Mesendoderm (in vitro differentiated cells): ENCODE measurements around the gene DPCD.

ENCODE experiments used
- DNase-seq: peaks from one replicate; pipeline ENCODE4 v3.0.0; 2013
- H2AK5ac ChIP-seq: 2 replicates; pipeline ENCODE4 v1.6.1; 2013; ENCODE audit warnings: low read length, inconsistent platforms
- H2BK120ac ChIP-seq: 2 replicates; pipeline ENCODE4 v1.6.1; 2013; ENCODE audit warnings: low read depth, mild to moderate bottlenecking, low read length, moderate library complexity, mixed read lengths
- H2BK15ac ChIP-seq: replicated peaks from 2 replicates; pipeline ENCODE4 v1.6.1; 2013; ENCODE audit warnings: low read depth, mild to moderate bottlenecking, moderate library complexity
- H2BK5ac ChIP-seq: 2 replicates; pipeline ENCODE4 v1.6.1; 2013; ENCODE audit warnings: low read length, inconsistent platforms
- H3K18ac ChIP-seq: 2 replicates; pipeline ENCODE4 v1.6.1; 2013; ENCODE audit warnings: mild to moderate bottlenecking, low read length, mixed read lengths
- H3K23ac ChIP-seq: one replicate; pipeline ENCODE4 v1.6.1; 2013; ENCODE audit warnings: low read length
- H3K27ac ChIP-seq: 2 replicates; pipeline ENCODE4 v1.5.1; 2013; ENCODE audit warnings: low read depth, mild to moderate bottlenecking, inconsistent platforms, low read length, moderate library complexity
- H3K27me3 ChIP-seq: 2 replicates; pipeline ENCODE4 v1.6.1; 2013; ENCODE audit warnings: low read length, control low read depth, mild to moderate bottlenecking, inconsistent platforms; ENCODE audit not compliant: insufficient read depth, poor library complexity
- H3K36me3 ChIP-seq: 2 replicates; pipeline ENCODE4 v1.6.1; 2013; ENCODE audit warnings: low read length, inconsistent platforms; ENCODE audit not compliant: control insufficient read depth, insufficient read depth
- H3K4ac ChIP-seq: one replicate; pipeline ENCODE4 v1.6.1; 2013; ENCODE audit warnings: low read depth, mild to moderate bottlenecking, low read length, moderate library complexity
- H3K4me1 ChIP-seq: 2 replicates; pipeline ENCODE4 v1.6.1; 2013; ENCODE audit warnings: low read depth, low read length, inconsistent platforms; ENCODE audit not compliant: control insufficient read depth
- H3K4me2 ChIP-seq: 2 replicates; pipeline ENCODE4 v1.6.1; 2013; ENCODE audit warnings: low read length
- H3K4me3 ChIP-seq: 2 replicates; pipeline ENCODE4 v1.5.1; 2013; ENCODE audit warnings: mild to moderate bottlenecking, low read length
- H3K56ac ChIP-seq: one replicate; pipeline ENCODE4 v1.6.1; 2013; ENCODE audit warnings: low read length
- H3K79me1 ChIP-seq: 2 replicates; pipeline ENCODE4 v1.6.1; 2013; ENCODE audit warnings: low read length, inconsistent platforms
- H3K79me2 ChIP-seq: 2 replicates; pipeline ENCODE4 v1.6.1; 2013; ENCODE audit warnings: mild to moderate bottlenecking, low read length; ENCODE audit not compliant: control insufficient read depth, insufficient read depth
- H3K9ac ChIP-seq: 2 replicates; pipeline ENCODE4 v1.6.1; 2013; ENCODE audit warnings: low read length, inconsistent platforms
- H4K5ac ChIP-seq: one replicate; pipeline ENCODE4 v1.6.1; 2013; ENCODE audit warnings: low read length
- H4K8ac ChIP-seq: one replicate; pipeline ENCODE4 v1.6.1; 2013; ENCODE audit warnings: low read depth, mild to moderate bottlenecking, control low read depth, low read length, moderate library complexity
- WGBS: extraction: QIAGEN DNeasy Blood & Tissue Kit; methylation state at CpG from one replicate; pipeline ENCODE4 v1.1.7; 2013; ENCODE audit warnings: low lambda C conversion rate, missing lambda C conversion rate; ENCODE audit not compliant: insufficient coverage; ENCODE audit errors: extremely low coverage; 5-methylcytosine and 5-hydroxymethylcytosine counted together

DPCD gene

GRCh38 chr10:101616415-101617101 is 28.4 kb downstream of the DPCD start:
- H3K36me3 ChIP-seq, result no peaks in the 10 kb centered on the region
- WGBS, result no CpG with 5 or more reads among the region's 9 CpGs
- H3K56ac ChIP-seq, result peak overlapping the region; percentile 37
- no peak overlapping the region for H3K9ac ChIP-seq
- no peak overlapping the region for H3K4me3 ChIP-seq
- no peak overlapping the region for H3K4me2 ChIP-seq
- no peak overlapping the region for H3K4ac ChIP-seq
- no peak overlapping the region for H2AK5ac ChIP-seq
- H2BK120ac ChIP-seq, result no peak overlapping the region
- H3K79me2 ChIP-seq, result no peaks in the 10 kb centered on the region
- no peak overlapping the region for H4K8ac ChIP-seq
- H2BK15ac ChIP-seq, result no peak overlapping the region
- no peaks in the 10 kb centered on the region for H3K79me1 ChIP-seq
- peak overlapping the region; percentile 34 for H3K27ac ChIP-seq
- H3K27me3 ChIP-seq, result no peaks in the 10 kb centered on the region
- DNase-seq, result peak; percentile 72
- no peak overlapping the region for H4K5ac ChIP-seq
- H3K23ac ChIP-seq, result no peak overlapping the region
- peaks cover 10% of the 10 kb centered on the region for H3K4me1 ChIP-seq
- H3K18ac ChIP-seq, result no peak overlapping the region
- H2BK5ac ChIP-seq, result no peak overlapping the region

DNA sequence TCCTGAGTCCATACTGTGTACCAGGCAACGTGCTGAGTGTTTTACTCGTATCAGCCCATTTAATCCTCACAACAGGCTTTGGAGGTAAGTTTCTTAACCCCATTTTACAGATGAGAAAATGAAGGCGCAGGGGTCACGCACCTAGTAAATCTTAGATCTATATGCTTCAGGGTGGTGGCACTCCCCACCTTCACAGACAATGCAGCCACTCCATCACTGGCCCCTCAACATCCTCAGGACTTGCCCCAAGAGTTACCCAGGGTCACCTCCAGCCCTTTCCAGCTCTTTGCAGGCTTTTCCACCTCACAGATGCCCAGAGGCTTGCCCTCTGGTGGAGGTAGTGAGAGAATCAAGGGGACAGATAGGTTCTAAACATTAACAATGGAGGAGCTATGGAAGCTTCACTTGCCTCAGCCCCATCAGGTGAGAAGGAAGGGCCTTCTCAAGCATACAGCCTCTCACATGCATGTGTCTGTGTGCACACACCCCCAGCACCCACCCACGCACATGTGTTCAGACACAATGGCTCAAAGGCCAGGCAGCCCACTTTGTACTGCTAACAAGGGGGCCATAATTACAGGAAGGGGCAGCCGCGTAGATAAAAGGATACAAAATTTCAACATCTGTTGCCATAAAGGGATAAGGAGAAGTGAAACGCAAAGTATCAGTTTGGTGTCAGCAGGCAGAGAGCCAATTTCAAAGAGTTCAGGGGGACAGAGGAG is 29.1 kb downstream of the DPCD start:
- H3K4me3 ChIP-seq, result no peak overlapping the region
- no peak overlapping the region for H3K4ac ChIP-seq
- H2BK120ac ChIP-seq, result no peak overlapping the region
- no peaks in the 10 kb centered on the region for H3K27me3 ChIP-seq
- H3K18ac ChIP-seq, result no peak overlapping the region
- H3K79me2 ChIP-seq, result no peaks in the 10 kb centered on the region
- peak overlapping the region; percentile 37 for H3K56ac ChIP-seq
- no CpG with 5 or more reads among the region's 8 CpGs for WGBS
- no peak overlapping the region for H3K27ac ChIP-seq
- peaks cover 10% of the 10 kb centered on the region for H3K4me1 ChIP-seq
- H3K4me2 ChIP-seq, result no peak overlapping the region
- H2AK5ac ChIP-seq, result no peak overlapping the region
- H4K5ac ChIP-seq, result no peak overlapping the region
- no peaks in the 10 kb centered on the region for H3K79me1 ChIP-seq
- H2BK5ac ChIP-seq, result no peak overlapping the region
- H3K9ac ChIP-seq, result no peak overlapping the region
- no peaks in the 10 kb centered on the region for H3K36me3 ChIP-seq
- H3K23ac ChIP-seq, result no peak overlapping the region
- peak; percentile 66 for DNase-seq
- H4K8ac ChIP-seq, result no peak overlapping the region
- no peak overlapping the region for H2BK15ac ChIP-seq

DNA sequence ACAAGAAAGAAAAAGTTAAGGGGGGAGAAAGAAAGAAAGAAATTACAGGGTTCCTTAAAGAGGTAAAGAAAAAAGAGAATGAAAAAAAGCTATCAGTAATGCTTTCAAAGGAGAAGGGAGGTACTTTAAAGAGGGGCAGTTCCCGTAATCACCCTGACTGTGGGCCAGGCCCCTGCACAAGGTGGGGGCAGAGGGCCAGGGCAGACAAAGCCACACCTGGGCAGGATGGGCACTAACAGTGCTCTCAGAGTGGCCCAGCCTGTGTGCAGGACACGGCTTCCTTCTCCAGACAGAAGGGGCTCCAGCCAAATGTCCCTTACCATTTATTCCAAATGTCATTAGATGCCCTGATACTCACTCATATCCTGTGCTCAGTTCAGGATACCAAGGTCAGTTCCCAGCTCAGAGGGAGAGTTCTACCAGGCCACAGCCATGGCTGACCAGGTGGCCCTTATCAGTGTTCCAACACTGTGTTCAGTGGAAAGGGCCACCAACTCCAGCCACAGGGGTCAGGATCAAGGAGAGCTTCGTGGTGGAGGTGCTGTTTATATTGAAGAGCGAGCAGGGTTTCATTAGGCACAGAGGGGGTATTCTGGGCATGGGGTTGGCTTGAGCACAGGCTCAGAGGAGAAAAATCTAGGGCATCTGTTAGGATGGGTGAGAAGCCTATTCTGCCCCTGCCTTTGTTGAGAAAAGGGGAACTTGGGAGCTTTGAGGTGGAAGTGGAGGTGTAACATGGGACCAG is 29.9 kb downstream of the DPCD start:
- no peak overlapping the region for H3K4me3 ChIP-seq
- no peak overlapping the region for H3K56ac ChIP-seq
- H2BK120ac ChIP-seq, result no peak overlapping the region
- no peaks in the 10 kb centered on the region for H3K79me2 ChIP-seq
- H3K27ac ChIP-seq, result no peak overlapping the region
- no peak overlapping the region for H2AK5ac ChIP-seq
- WGBS, result no CpG with 5 or more reads among the region's 4 CpGs
- H3K4ac ChIP-seq, result no peak overlapping the region
- no peak overlapping the region for H3K9ac ChIP-seq
- no peak overlapping the region for H3K23ac ChIP-seq
- no peaks in the 10 kb centered on the region for H3K27me3 ChIP-seq
- H4K5ac ChIP-seq, result no peak overlapping the region
- no peak overlapping the region for H3K18ac ChIP-seq
- no peak overlapping the region for H2BK15ac ChIP-seq
- no peak overlapping the region for H2BK5ac ChIP-seq
- H4K8ac ChIP-seq, result no peak overlapping the region
- H3K36me3 ChIP-seq, result no peaks in the 10 kb centered on the region
- peaks cover 10% of the 10 kb centered on the region for H3K4me1 ChIP-seq
- DNase-seq, result no peak
- no peaks in the 10 kb centered on the region for H3K79me1 ChIP-seq
- H3K4me2 ChIP-seq, result no peak overlapping the region

DNA sequence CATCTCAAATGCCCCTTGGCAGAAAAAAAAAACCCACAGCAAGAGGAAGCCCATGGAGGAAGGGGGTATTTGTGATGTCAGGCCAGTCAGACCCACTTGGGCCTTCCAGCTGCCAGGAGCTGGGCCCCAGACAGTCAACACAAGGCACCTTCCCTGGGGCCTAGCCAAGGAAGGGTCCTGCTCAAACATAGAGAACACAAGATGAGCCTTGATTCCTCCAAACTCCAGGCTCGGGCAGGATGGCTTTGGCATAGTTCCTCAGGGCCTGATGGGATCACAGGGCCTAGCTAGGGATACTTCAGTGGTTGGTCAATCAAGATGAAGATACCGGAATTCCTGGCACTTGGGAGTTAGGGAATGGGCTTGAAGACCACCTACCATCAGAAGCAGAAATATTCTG is 30.8 kb downstream of the DPCD start:
- no peak overlapping the region for H2BK5ac ChIP-seq
- no peak overlapping the region for H3K27ac ChIP-seq
- no peak overlapping the region for H3K4me3 ChIP-seq
- no peak overlapping the region for H3K4ac ChIP-seq
- H3K36me3 ChIP-seq, result no peaks in the 10 kb centered on the region
- H3K9ac ChIP-seq, result no peak overlapping the region
- H4K8ac ChIP-seq, result no peak overlapping the region
- no peak overlapping the region for H3K18ac ChIP-seq
- no peak overlapping the region for H4K5ac ChIP-seq
- H3K23ac ChIP-seq, result no peak overlapping the region
- no peak for DNase-seq
- H2AK5ac ChIP-seq, result no peak overlapping the region
- no CpG with 5 or more reads among the region's 2 CpGs for WGBS
- no peak overlapping the region for H2BK120ac ChIP-seq
- H3K56ac ChIP-seq, result no peak overlapping the region
- H3K4me1 ChIP-seq, result peaks cover 10% of the 10 kb centered on the region
- H3K79me2 ChIP-seq, result no peaks in the 10 kb centered on the region
- H3K79me1 ChIP-seq, result no peaks in the 10 kb centered on the region
- no peak overlapping the region for H2BK15ac ChIP-seq
- no peak overlapping the region for H3K4me2 ChIP-seq
- H3K27me3 ChIP-seq, result no peaks in the 10 kb centered on the region

DNA sequence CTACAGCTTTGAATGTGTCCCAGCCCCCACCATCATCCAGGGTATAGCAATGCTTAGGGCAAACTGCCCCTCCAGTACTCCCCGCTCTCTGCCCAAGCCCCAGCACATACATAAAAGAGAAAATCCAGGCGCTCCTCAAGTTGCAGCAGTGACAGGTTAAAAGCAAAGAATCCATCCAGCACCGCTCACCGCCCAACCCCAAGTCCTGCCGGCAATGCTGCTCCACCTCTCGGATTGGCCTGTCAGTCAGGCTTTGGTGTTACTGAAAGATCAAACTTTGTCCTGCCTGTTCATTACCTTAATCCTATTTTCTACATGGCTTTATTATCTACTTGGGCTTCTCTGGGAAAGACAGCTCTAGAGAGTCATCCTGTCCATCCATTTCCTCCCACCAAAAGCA is 31.9 kb downstream of the DPCD start:
- Histone ChIP-seq H3K79me2 (no peaks in the 10 kb centered on the region), H3K56ac (no peak overlapping the region), H3K36me3 (no peaks in the 10 kb centered on the region), H3K4me1 (peaks cover 4% of the 10 kb centered on the region), H2BK15ac (no peak overlapping the region), H2AK5ac (no peak overlapping the region), H3K79me1 (no peaks in the 10 kb centered on the region), H3K23ac (no peak overlapping the region), H3K27ac (no peak overlapping the region), H3K18ac (no peak overlapping the region), H3K4me2 (no peak overlapping the region), H2BK120ac (no peak overlapping the region), H4K5ac (no peak overlapping the region), H3K4ac (no peak overlapping the region), H2BK5ac (no peak overlapping the region), H4K8ac (no peak overlapping the region), H3K9ac (no peak overlapping the region), H3K4me3 (no peak overlapping the region), H3K27me3 (no peaks in the 10 kb centered on the region)
- no peak for DNase-seq
- WGBS, result no CpG with 5 or more reads among the region's 6 CpGs
